HG03175 (cell line): Measurements from ENCODE around the gene ZNF212.
"Not testable (repeated sequence)": the region's sequence is repeated elsewhere in the genome, so short reads cannot be mapped to it uniquely, and the experiment has no call there.

Experiments
- ATAC-seq: cut with Tn5 transposase; IDR thresholded peaks from one replicate; pipeline ENCODE4 v1.9.1; 2021; ENCODE audit warnings: mild to moderate bottlenecking, moderate library complexity; ENCODE audit not compliant: unreplicated experiment

Gene ZNF212

GRCh38 chr7:149218469-149219420 is 20.7 kb upstream of the ZNF212 start:
- ATAC-seq: no peak

- ATAC-seq: no peak
Measured at GRCh38 chr7:149220534-149220933, 18.9 kb upstream of the ZNF212 start.

GRCh38 chr7:149223176-149223575 is 16.3 kb upstream of the ZNF212 start:
- ATAC-seq: no peak

- no peak for ATAC-seq
Measured at GRCh38 chr7:149223761-149224160, 15.7 kb upstream of the ZNF212 start.

- ATAC-seq: no peak
Measured at GRCh38 chr7:149224352-149224751, 15.1 kb upstream of the ZNF212 start.

GRCh38 chr7:149225106-149225505 is 14.3 kb upstream of the ZNF212 start:
- no peak for ATAC-seq

GRCh38 chr7:149225656-149226055 is 13.8 kb upstream of the ZNF212 start:
- ATAC-seq: no peak

- ATAC-seq: not testable (repeated sequence)
Measured at GRCh38 chr7:149226366-149226765, 13.1 kb upstream of the ZNF212 start.

GRCh38 chr7:149226840-149227494 is 12.5 kb upstream of the ZNF212 start:
- ATAC-seq: no peak

GRCh38 chr7:149228831-149229471 is 10.5 kb upstream of the ZNF212 start:
- no peak for ATAC-seq

GRCh38 chr7:149229526-149229925 is 9.9 kb upstream of the ZNF212 start:
- ATAC-seq: no peak

- no peak for ATAC-seq
Measured at GRCh38 chr7:149232362-149232761, 7.1 kb upstream of the ZNF212 start.

GRCh38 chr7:149233655-149234204 is 5.7 kb upstream of the ZNF212 start:
- not testable (repeated sequence) for ATAC-seq

- no peak for ATAC-seq
Measured at GRCh38 chr7:149237502-149237901, 1.9 kb upstream of the ZNF212 start.

- ATAC-seq: no peak
Measured at GRCh38 chr7:149238051-149238450, 1.4 kb upstream of the ZNF212 start.

GRCh38 chr7:149240637-149241036 is 1.2 kb downstream of the ZNF212 start:
- no peak for ATAC-seq

GRCh38 chr7:149241696-149242095 is 2.2 kb downstream of the ZNF212 start:
- ATAC-seq: no peak

- peak; percentile 70 for ATAC-seq
Measured at GRCh38 chr7:149245244-149245643, 5.8 kb downstream of the ZNF212 start.

GRCh38 chr7:149245744-149246143 is 6.3 kb downstream of the ZNF212 start:
- peak; percentile 14 for ATAC-seq

- ATAC-seq: no peak
Measured at GRCh38 chr7:149248777-149249176, 9.3 kb downstream of the ZNF212 start.

GRCh38 chr7:149250151-149250550 is 10.7 kb downstream of the ZNF212 start:
- not testable (repeated sequence) for ATAC-seq
